HG02943 (cell line): ENCODE data around the gene RHOXF2B.

Experiments
- ATAC-seq: cut with Tn5 transposase; IDR thresholded peaks from one replicate; pipeline ENCODE4 v1.9.1; 2021; ENCODE audit warnings: mild to moderate bottlenecking, low read depth, moderate library complexity; ENCODE audit not compliant: unreplicated experiment

RHOXF2B gene

DNA sequence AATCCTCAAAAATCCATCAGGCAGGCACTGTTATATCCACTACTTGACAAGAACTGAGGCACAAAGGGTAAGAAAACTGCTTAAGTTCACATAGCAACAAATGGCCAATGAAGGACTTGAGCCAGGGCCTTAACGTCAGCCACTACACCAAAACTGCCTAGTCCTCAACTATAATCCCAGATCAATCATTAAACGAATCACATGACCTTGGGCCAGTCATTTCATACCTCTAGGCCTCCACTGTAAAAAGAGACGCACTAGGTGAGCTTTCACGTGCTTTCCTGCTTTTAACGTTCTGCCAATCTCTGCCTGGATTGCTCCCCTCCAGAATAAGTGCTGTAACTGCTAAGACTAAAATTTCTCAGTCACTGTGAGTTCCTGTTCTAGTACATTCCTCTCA is 54.7 kb downstream of the RHOXF2B start:
- ATAC-seq = no peak
